HG03108 (cell line): Measurements from ENCODE around the gene PTTG1IP.
"Not testable (repeated sequence)": the region's sequence is repeated elsewhere in the genome, so short reads cannot be mapped to it uniquely, and the experiment has no call there.

ENCODE experiments used
- ATAC-seq: cut with Tn5 transposase; IDR thresholded peaks from one replicate; pipeline ENCODE4 v1.9.1; 2021; ENCODE audit warnings: moderate library complexity; ENCODE audit not compliant: unreplicated experiment

Gene PTTG1IP

GRCh38 chr21:44833663-44834062 is 39.8 kb downstream of the PTTG1IP start:
- no peak for ATAC-seq

- not testable (repeated sequence) for ATAC-seq
These were observed 40.8 kb downstream of the PTTG1IP start for GRCh38 chr21:44832516-44833255.

DNA sequence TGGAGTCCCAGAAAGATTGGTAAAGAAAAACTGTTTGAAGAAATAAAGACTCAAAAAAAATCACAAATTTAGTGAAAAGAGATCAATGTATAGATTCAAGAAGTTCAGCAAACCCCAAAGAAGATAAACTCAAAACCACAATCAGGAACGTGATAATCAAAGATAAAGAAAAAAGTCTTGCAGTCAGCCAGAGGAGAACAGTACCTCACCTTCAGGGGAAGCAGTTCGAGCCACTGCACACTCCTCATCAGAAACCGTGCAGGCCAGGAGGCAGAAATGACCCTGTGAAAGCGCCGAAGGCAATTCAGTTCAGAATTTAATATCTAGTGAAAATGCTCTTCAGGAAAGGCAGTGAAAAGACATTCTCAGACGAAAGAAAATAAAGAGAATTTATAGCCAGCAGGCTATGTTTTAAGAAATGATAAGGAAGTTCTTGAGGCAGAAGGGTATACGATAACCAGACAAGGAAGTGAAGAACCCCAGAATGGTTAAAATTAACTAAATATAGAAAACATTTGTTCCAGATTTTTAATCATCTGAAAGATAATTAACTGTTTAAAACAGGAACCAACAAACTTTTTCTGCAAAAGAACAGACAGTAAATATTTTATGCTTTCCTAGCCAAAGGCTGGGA is 42.1 kb downstream of the PTTG1IP start:
- ATAC-seq: no peak

- no peak for ATAC-seq
These were observed 43.9 kb downstream of the PTTG1IP start for GRCh38 chr21:44829507-44830092.

GRCh38 chr21:44828362-44829056 is 45.0 kb downstream of the PTTG1IP start:
- ATAC-seq: no peak

- no peak for ATAC-seq
These were observed 50.3 kb downstream of the PTTG1IP start for GRCh38 chr21:44823179-44823660.

DNA sequence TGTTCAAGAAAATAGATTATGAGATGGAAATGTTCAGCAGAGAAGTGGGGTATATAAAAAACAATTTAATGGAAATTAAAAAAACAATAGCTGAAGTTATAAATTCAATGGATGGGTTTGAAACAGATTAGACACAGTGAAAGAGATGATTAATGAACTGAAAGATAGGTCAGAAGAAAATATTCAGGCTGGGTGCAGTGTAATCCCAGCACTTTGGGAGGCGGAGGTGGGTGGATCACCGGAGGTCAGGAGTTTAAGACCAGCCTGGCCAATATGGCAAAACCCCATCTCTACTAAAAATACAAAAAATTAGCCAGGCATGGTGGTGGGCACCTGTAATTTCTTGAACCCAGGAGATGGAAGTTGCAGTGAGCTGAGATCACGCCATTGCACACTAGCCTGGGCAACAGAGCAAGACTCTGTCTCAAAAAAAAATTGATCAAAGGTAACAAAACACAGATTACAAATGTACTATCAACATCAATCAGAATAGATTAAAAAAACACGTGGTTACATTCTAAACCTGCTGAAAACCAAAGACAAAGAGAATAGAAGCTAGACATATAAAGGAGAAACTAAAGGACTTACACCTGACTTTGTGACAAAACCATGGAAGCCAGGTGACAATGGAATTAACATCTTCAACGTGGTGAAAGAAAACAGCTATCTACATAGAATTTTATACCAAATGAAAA is 50.9 kb downstream of the PTTG1IP start:
- ATAC-seq: no peak

DNA sequence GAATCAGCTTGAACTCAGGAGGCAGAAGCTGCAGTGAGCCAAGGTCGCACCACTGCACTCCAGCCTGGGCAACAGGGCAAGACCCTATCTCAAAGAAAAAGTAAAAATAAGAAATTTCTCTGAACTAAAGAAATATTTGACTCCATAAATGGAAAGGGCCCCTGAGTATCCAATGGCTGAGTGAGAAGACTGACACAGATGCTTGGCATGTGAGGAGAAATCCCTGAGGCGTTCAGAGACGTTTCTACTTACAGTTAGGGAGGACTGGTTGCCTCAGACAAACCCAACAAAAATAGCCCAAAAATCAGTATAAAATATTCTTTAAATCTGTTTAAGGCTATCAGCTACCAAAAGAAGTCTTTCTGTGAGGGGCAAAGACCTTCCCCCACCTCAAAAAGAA is 52.6 kb downstream of the PTTG1IP start:
- ATAC-seq: no peak

DNA sequence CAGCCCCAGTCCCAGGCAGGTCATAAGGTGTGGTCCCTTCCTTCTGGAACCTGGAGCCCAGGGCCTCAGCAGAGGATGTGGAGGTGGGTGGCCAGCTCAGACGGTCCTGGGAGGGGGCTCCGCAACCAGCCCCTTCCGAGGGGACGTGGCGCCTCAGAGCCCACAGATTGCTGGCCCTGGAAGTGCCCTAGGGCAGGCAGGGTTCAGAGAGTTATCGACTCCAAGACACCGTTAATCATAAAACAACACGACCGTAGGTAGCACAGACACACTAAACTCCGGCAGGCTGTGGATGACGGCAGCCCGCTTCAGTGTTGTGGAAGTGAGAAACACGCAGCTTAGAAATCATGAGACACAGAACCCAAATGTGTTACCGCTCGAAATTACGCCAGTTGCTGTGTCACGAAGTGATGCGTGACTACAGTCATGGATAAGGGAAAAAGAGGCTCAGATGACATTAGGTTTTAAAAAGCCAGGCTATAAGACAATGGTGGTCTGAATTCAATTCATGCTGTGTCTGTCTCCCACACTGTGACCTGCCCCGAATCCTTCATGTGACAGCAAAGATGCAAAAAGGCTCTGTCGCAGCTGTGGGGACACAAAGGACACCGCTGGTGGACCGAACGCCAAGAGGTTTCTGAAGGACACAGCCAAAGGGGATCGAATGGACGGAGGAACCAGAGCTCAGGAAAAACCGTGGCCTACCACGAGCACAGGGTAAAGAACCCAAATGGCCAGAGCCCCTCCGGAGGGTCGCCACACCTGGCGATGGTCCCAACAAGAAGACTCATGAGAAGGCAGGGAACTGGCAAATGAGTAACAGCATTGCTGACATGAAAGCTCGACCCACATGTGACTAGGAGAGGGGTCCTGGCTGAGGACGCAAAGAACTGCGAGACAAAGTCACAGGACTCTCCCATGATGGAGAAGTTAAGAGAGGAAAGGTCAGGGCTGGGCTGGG is 53.9 kb downstream of the PTTG1IP start:
- no peak for ATAC-seq

DNA sequence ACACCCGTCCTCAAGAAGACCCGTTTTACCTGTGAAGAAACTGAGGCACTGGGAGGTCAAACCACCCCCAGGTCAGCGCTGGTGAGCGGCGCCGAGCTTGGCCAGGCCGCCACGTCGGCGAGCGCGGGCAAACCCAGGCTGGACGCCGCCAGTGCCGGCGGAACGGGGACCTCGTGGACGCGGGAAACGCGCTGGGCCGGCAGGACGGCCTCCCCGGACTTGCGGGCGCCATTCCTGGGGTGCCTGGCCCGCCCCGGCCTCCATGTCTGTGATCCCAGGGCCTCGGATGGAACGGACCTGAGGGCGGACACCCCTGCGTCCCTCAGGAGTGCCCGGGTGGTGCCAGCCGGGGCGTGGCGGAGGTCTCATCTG is 54.9 kb downstream of the PTTG1IP start:
- no peak for ATAC-seq

GRCh38 chr21:44817914-44818639 is 55.4 kb downstream of the PTTG1IP start, which contains the start of gene SUMO3:
Gene SUMO3 (minus strand): TSS chr21:44818062. CDS start chr21:44817968, 94 bp downstream.
- peak; percentile 63 for ATAC-seq

GRCh38 chr21:44817506-44817880 is 56.0 kb downstream of the PTTG1IP start:
- ATAC-seq: peak; percentile 72

GRCh38 chr21:44816761-44817505 is 56.6 kb downstream of the PTTG1IP start:
- no peak for ATAC-seq

DNA sequence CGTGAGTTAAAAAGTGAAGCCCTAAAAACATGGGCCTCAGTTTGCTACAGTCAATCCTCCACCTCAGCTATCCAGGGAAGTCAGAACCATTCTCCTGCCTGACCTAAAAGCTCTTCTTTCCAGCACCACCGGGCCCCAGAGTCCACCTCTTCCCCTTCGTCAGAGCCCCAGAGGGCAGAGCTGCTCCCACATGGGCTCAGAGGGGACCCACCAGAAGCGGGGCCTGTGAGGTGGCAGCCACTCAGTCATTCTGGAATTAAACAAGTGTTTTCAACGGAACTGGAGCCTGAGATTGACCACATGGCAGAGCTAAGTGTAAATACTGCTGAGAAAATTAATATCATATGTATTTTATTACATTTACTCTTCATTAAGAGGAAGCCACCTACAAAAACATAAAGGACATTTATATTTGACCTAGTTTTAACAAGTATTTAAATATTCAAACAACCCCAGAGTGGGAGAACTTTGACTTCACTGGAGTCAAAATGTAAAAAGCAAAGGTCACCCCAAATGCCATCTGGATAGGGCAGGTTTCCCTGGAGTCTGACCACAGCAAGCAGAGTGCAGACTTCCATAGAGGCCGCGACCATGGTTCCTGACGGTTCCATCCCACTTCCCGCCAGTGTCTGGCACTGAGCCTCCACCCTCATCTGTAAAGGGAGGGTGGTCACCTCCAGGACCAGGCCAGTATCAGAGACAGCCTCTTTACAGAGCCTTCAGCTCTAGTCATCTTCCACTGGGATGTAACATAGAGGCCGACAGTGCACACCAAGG is 57.5 kb downstream of the PTTG1IP start:
- ATAC-seq: no peak

DNA sequence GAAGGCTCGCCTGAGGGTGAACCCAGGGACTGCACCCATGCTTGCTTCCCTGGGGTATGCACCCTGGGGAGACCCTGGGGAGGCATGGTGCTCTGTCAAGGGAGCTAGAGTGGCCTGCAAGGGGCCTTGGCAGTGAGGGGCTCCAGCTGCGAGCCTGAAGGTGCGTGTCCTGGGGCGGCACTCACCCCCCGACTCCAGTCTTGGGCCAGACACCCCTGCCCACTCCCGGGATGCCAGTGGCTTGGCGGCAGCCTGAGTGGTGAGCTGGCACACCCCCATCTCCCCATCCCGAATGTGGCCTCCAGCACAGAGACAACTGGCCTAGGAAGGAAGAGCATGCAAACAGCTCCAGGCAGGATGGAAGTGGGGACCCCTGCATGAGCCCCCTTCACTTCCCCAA is 58.3 kb downstream of the PTTG1IP start:
- no peak for ATAC-seq

DNA sequence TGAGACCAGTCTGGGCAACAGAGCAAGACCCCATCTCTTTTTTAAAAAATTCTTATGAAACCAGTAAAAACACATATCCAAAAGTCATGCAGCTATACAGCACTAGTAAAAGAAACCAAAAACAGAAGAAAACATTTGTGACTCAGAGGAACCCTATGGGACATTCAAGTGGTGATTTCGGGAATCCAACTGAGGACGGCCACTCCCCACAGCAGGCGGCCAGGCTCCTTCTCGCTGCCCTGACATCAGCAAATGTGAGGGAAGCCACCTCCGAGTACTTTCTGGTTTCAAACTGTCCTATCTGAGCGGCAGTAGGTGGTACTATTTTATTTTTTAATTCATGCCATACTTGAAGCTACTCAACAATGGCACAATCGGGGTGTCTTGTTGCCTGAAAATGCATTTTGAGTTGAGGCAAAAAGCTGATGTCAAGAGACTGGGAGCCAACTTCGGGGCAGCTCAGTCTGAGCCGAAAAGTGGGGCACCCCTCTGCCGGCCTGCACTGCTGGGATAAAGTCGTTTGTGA is 58.9 kb downstream of the PTTG1IP start:
- ATAC-seq: no peak

DNA sequence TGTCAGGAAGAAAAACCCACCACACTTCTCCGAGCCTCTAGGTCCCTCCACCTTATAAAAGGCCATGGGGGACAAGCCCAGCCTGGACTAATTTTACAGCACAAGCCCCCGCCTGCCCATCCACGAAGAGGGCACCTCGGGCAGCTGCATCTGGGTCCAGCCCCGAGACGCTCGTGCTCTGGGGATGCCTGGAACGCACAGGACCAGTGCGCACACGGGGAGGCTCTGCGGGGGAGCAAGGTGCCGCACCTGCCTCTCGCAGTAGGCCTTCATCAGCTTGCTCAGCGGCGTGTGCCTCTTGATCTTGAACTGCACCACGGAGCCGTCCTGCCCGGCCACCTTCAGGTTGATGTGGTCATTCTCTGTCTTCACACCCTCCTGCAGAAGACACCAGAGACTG is 59.8 kb downstream of the PTTG1IP start:
- no peak for ATAC-seq
